ENCODE measurements around the gene RBM20.

GRCh38 chr10:110597476-110597875, 46.7 kb upstream of the RBM20 start:
- no peak for TF ChIP-seq EZH2 (optimal IDR thresholded peaks at IDR 0.05; ENCODE audit: low read depth, low read length)
- TF ChIP-seq CTCF (IDR thresholded peaks at IDR 0.05; ENCODE audit: low read length), result no peak

All from MM.1S (cell line).